ENCODE data around the gene TWIST1.

Gene TWIST1

DNA sequence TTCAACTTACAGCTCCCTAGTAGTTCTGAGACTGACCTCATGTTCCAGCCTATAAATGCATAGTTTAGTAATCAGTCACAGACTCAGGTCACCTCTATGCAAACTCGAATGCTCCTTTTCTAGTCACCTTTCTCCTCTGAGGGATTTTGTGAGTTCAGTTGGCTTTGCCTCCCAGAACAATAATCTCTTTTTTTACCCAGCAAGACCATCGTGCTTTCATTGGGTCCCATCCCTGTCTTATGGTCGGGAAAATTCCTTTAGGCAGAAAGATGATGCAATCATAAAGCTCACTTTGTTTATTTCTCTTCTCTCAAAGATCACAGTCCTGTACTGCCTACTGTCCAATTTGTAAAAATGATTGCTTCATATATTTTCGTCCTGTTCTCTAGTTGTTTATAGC lies 38.4 kb downstream of the TWIST1 start:
- ChIA-PET CTCF (no interaction called here), POLR2A (no interaction called here)
- no peak overlapping the region for H3K4me3 ChIP-seq (ENCODE audit: low read depth, low read length)
- no peak for DNase-seq (ENCODE audit: low read depth, low spot score)
- TF ChIP-seq, protein P1, sequence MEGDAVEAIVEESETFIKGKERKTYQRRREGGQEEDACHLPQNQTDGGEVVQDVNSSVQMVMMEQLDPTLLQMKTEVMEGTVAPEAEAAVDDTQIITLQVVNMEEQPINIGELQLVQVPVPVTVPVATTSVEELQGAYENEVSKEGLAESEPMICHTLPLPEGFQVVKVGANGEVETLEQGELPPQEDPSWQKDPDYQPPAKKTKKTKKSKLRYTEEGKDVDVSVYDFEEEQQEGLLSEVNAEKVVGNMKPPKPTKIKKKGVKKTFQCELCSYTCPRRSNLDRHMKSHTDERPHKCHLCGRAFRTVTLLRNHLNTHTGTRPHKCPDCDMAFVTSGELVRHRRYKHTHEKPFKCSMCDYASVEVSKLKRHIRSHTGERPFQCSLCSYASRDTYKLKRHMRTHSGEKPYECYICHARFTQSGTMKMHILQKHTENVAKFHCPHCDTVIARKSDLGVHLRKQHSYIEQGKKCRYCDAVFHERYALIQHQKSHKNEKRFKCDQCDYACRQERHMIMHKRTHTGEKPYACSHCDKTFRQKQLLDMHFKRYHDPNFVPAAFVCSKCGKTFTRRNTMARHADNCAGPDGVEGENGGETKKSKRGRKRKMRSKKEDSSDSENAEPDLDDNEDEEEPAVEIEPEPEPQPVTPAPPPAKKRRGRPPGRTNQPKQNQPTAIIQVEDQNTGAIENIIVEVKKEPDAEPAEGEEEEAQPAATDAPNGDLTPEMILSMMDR (IDR thresholded peaks at IDR 0.05; ENCODE audit: insufficient read depth, low read length, missing control alignments), result no peak

DNA sequence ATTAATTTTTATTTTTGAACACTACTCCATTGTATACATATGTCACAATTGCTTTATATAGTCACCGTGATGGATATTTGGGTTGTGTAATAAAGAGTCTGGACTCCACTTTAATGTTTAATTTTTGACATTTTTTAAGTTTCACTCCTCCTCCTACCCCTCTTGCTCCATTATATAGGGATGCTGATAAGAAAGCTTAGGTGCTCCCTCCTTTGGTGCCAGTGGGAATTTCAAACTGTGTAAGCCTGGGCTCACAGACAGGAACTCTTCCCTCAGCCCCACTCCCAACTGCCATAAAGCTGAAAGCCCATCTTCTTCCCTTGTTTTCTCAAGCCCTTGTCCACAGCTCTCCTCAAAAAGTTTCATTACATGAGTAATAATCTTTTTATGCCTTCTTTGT lies 47.6 kb downstream of the TWIST1 start:
- CTCF ChIA-PET, result interaction anchor here (0.9 to 1.7 kb wide), 4 partner anchors 8 to 376 kb away, joined by 3 to 4 read pairs (median 4); no protein-coding TSS in a partner anchor
- DNase-seq (ENCODE audit: low read depth, low spot score), result no peak

DNA sequence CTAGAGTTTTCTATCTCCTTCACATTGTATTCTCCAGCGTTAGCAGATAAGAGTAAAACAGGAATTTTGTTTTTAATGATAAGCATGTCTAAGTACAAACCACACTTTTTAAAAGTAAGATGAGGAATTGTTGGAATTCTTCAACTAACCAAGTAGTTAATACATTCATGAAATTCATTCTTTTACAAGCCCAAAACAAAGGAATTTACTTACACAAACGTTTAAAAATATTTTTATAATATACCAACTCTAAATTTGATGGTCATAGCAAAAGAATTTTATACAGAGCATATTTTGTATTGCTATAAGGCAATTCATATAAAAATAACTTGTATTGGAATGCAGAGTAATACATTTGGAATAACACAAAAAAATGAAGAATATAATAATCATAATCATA lies 51.3 kb downstream of the TWIST1 start:
- POLR2A ChIA-PET, result no interaction called here
- H3K4me3 ChIP-seq (ENCODE audit: low read depth, low read length), result no peak overlapping the region
- TF ChIP-seq, protein P1 (IDR thresholded peaks at IDR 0.05; ENCODE audit: insufficient read depth, low read length, missing control alignments), result no peak
- CTCF ChIA-PET, result no interaction called here
- no peak for DNase-seq (ENCODE audit: low read depth, low spot score)

More for the DNA sequence above, 47.6 kb downstream of the TWIST1 start:
- TF ChIP-seq, protein P1 (IDR thresholded peaks at IDR 0.05; ENCODE audit: insufficient read depth, low read length, missing control alignments), result no peak
- POLR2A ChIA-PET, result no interaction called here
- H3K4me3 ChIP-seq (ENCODE audit: low read depth, low read length), result no peak overlapping the region

Data from AG04449 (cell line).